B cell (primary cell): ENCODE results near the gene AKR1A1. TPM values are rescaled to one million over a fixed set of nuclear protein-coding genes. Genes with fewer than 3 reads are reported as not detected.

ENCODE experiments used
- ATAC-seq: fragments of 200-7000 bp; cut with Tn5 transposase; one replicate; pipeline ENCODE4 v1.10.0; 2021; ENCODE audit warnings: low read depth, mild to moderate bottlenecking, moderate number of reproducible peaks, moderate library complexity
- CTCF ChIA-PET: fragments of 350-600 bp; sonication (Branson Sonifier 250); formaldehyde crosslinking; loops from one replicate; lab custom pipeline; 2021; ENCODE audit warnings: antibody characterized with exemption, inconsistent platforms; lab: Charles Lee
- POLR2A ChIA-PET: fragments of 350-600 bp; sonication (Branson Sonifier 250); formaldehyde crosslinking; loops from one replicate; lab custom pipeline; 2021; ENCODE audit warnings: antibody characterized with exemption; lab: Charles Lee
- DNase-seq: peaks from one replicate; pipeline ENCODE4 v3.0.0; 2013
- H2AFZ ChIP-seq: 2 replicates; pipeline ENCODE4 v1.6.1; 2012; ENCODE audit warnings: mild to moderate bottlenecking, low read depth, low read length; ENCODE audit not compliant: insufficient read depth, poor library complexity, severe bottlenecking
- H3K27ac ChIP-seq, 2 donors: 1 replicate in 1 of 2; 2 replicates in 1 of 2; pipeline ENCODE4 v1.5.1; 2012 to 2013; ENCODE audit warnings: low read length in 2 of 2, mild to moderate bottlenecking in 2 of 2, moderate library complexity in 1 of 2
- H3K27me3 ChIP-seq, 4 experiments: fragments of 200-600 bp in 1 of 4; sonication (generic) in 1 of 4; replicated peaks in 1 of 4; 1 replicate in 2 of 4; 2 replicates in 2 of 4; pipeline versions ENCODE4 v1.6.1 to v1.7.0; 2013 to 2016; ENCODE audit warnings: low read length in 3 of 4, mild to moderate bottlenecking in 2 of 4, mixed read lengths in 1 of 4, moderate library complexity in 1 of 4; ENCODE audit not compliant: insufficient read depth in 4 of 4, control insufficient read depth in 3 of 4; ENCODE audit errors: control extremely low read depth in 1 of 4
- H3K36me3 ChIP-seq, 2 experiments: replicated peaks in 1 of 2; 1 replicate in 1 of 2; 2 replicates in 1 of 2; pipeline versions ENCODE4 v1.6.1 to v1.7.1; 2013; ENCODE audit warnings: low read length in 1 of 2; ENCODE audit not compliant: insufficient read depth in 2 of 2, control insufficient read depth in 1 of 2; ENCODE audit errors: control extremely low read depth in 1 of 2, extremely low read depth in 1 of 2
- H3K4me1 ChIP-seq, 2 donors: fragments of 200-600 bp in 1 of 2; sonication (generic) in 1 of 2; 1 replicate in 1 of 2; 2 replicates in 1 of 2; pipeline versions ENCODE4 v1.5.1 to v1.6.1; 2013 to 2017; ENCODE audit warnings: low read length in 2 of 2; ENCODE audit not compliant: control insufficient read depth in 2 of 2, insufficient read depth in 2 of 2
- H3K4me2 ChIP-seq: replicated peaks from 2 replicates; pipeline ENCODE3; 2012; ENCODE audit warnings: mild to moderate bottlenecking, low read depth, low read length; ENCODE audit not compliant: poor library complexity, severe bottlenecking
- H3K4me3 ChIP-seq, 5 experiments: fragments of 200-600 bp in 1 of 5; sonication (generic) in 1 of 5; 1 replicate in 3 of 5; 2 replicates in 2 of 5; pipeline versions ENCODE4 v1.5.1 to v1.7.0; 2011 to 2016; ENCODE audit warnings: low read length in 4 of 5, mild to moderate bottlenecking in 4 of 5, low read depth in 2 of 5, control low read depth in 1 of 5, moderate library complexity in 1 of 5; ENCODE audit not compliant: insufficient read depth in 1 of 5; ENCODE audit errors: control extremely low read depth in 1 of 5, extremely low read depth in 1 of 5
- H3K79me2 ChIP-seq: fragments of 200-600 bp; sonication (generic); one replicate; pipeline ENCODE4 v1.6.0; 2016; ENCODE audit warnings: low read length; ENCODE audit not compliant: control insufficient read depth, insufficient read depth
- H3K9ac ChIP-seq: fragments of 200-600 bp; sonication (generic); 2 replicates; pipeline ENCODE4 v1.6.1; 2017; ENCODE audit warnings: mild to moderate bottlenecking, low read length, moderate library complexity
- H3K9me3 ChIP-seq, 3 donors: one replicate each; pipeline versions ENCODE4 v1.6.1 to v1.7.1; 2013; ENCODE audit warnings: low read length in 2 of 3; ENCODE audit not compliant: control insufficient read depth in 2 of 3, insufficient read depth in 1 of 3; ENCODE audit errors: control extremely low read depth in 1 of 3
- H4K20me1 ChIP-seq: 2 replicates; pipeline ENCODE4 v1.6.0; 2012; ENCODE audit warnings: mild to moderate bottlenecking, low read length; ENCODE audit not compliant: insufficient read depth, control insufficient read depth, poor library complexity, severe bottlenecking
- H3K27ac Mint-ChIP-seq: one replicate; pipeline ENCODE4 v1.8.0; 2021; ENCODE audit warnings: mixed read lengths
- H3K27me3 Mint-ChIP-seq: one replicate; pipeline ENCODE4 v1.8.0; 2021; ENCODE audit warnings: mixed read lengths
- H3K4me1 Mint-ChIP-seq: one replicate; pipeline ENCODE4 v1.8.0; 2021; ENCODE audit warnings: mixed read lengths
- H3K4me3 Mint-ChIP-seq: one replicate; pipeline ENCODE4 v1.8.0; 2021; ENCODE audit warnings: mixed read lengths
- H3K9me3 Mint-ChIP-seq: one replicate; pipeline ENCODE4 v1.8.0; 2022; ENCODE audit warnings: mixed read lengths; ENCODE audit not compliant: insufficient read depth
- CTCF ChIP-seq: fragments of 200-600 bp; IDR thresholded peaks from one replicate; pipeline ENCODE4 v1.8.0; 2022; ENCODE audit warnings: antibody characterized with exemption, mild to moderate bottlenecking
- EZH2 ChIP-seq: IDR thresholded peaks from 2 replicates; pipeline ENCODE4 v1.6.1; 2012; ENCODE audit warnings: borderline replicate concordance, low read depth, mild to moderate bottlenecking, moderate library complexity, low read length; ENCODE audit not compliant: insufficient read depth, poor library complexity, severe bottlenecking
- WGBS: methylation state at CpG from one replicate; pipeline ENCODE4 v1.1.5; 2013; ENCODE audit warnings: missing lambda C conversion rate; ENCODE audit not compliant: insufficient coverage; 5-methylcytosine and 5-hydroxymethylcytosine counted together
- intact Hi-C: fragments of 100-400 bp; cut with micrococcal nuclease; formaldehyde crosslinking; loops from one replicate; pipeline ENCODE4 v1.10.0; 2022
- polyA plus RNA-seq: library from polyadenylated mRNA; depleted of rRNA; stranded (reverse); fragments of >200 nt; gene quantifications from 2 replicates; pipeline ENCODE4 v1.2.3, GENCODE V29; 2012
- total RNA-seq, 2 donors: library from RNA; stranded (reverse); fragments of 120-200 nt in 1 of 2; gene quantifications; 1 replicate in 1 of 2; 2 replicates in 1 of 2; pipeline versions ENCODE4 v1.2.3 to v1.2.4, GENCODE V29; 2013 to 2022

The AKR1A1 gene
- total and polyA plus RNA-seq, 2 donors (not counting 1 experiment from before 2014, with no cell fraction given) = 145 to 163 TPM

- intact Hi-C loops = no loop called here
- CTCF ChIA-PET = interaction anchor here (1.2 kb wide), 1 partner anchor 8 kb away, joined by 3 read pairs; no protein-coding TSS in a partner anchor
- POLR2A ChIA-PET = no interaction called here
These were observed 46.9 kb upstream of the AKR1A1 start for GRCh38 chr1:45503462-45504360.

More at GRCh38 chr1:45503462-45504360, 46.9 kb upstream of the AKR1A1 start:
- no peak overlapping the region for H3K4me3 ChIP-seq
- no peaks in the 10 kb centered on the region for H3K27me3 ChIP-seq
- TF ChIP-seq CTCF (no peak), EZH2 (no peak)
- no peaks in the 10 kb centered on the region for H3K9me3 ChIP-seq
- Mint-ChIP-seq H3K9me3 (no peaks in the 10 kb centered on the region), H3K4me3 (no peak overlapping the region), H3K27me3 (no peaks in the 10 kb centered on the region), H3K27ac (no peak overlapping the region), H3K4me1 (peaks cover 26% of the 10 kb centered on the region)
- H3K36me3 ChIP-seq = peaks cover 0 to 15% of the 10 kb centered on the region in 2 experiments
- H3K4me2 ChIP-seq = no peak overlapping the region
- no peak overlapping the region for H3K27ac ChIP-seq
- H3K79me2 ChIP-seq = peaks cover 16% of the 10 kb centered on the region
- no peak for DNase-seq
- no peak for ATAC-seq
- no peak overlapping the region for H3K9ac ChIP-seq
- 91% methylated on average over 11 of the region's 14 CpGs for WGBS
- H2AFZ ChIP-seq = no peak overlapping the region
- H4K20me1 ChIP-seq = no peaks in the 10 kb centered on the region
- H3K4me1 ChIP-seq = peaks cover 12 to 21% of the 10 kb centered on the region in 2 donors
